ENCODE data around the gene LAMA2.

DNA sequence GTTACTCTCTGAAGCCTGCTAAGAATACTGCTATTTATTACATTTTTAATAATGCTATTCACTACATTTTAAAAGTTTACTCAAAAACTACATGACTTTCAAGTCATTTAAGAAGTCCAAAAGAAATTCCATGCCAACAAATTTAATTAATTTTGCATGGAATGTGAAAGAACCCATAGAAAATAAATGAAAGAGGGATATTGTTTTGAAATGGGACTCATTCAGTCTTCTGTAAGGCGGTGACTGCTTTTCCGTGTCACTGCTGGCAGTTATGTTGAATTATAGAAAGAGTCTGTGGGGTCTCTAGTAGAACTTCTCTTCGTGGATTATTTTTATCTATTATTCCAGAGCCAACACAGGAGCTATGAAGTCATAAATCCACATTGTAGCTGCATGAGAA is 211.2 kb downstream of the LAMA2 start:
- TF ChIP-seq, protein P1, sequence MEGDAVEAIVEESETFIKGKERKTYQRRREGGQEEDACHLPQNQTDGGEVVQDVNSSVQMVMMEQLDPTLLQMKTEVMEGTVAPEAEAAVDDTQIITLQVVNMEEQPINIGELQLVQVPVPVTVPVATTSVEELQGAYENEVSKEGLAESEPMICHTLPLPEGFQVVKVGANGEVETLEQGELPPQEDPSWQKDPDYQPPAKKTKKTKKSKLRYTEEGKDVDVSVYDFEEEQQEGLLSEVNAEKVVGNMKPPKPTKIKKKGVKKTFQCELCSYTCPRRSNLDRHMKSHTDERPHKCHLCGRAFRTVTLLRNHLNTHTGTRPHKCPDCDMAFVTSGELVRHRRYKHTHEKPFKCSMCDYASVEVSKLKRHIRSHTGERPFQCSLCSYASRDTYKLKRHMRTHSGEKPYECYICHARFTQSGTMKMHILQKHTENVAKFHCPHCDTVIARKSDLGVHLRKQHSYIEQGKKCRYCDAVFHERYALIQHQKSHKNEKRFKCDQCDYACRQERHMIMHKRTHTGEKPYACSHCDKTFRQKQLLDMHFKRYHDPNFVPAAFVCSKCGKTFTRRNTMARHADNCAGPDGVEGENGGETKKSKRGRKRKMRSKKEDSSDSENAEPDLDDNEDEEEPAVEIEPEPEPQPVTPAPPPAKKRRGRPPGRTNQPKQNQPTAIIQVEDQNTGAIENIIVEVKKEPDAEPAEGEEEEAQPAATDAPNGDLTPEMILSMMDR (IDR thresholded peaks at IDR 0.05): no peak
- TF ChIP-seq POLR2A (IDR thresholded peaks at IDR 0.05): no peak

All from right lobe of liver (tissue), 4 donors.